ENCODE data around the gene RFX3.

Gene RFX3

DNA sequence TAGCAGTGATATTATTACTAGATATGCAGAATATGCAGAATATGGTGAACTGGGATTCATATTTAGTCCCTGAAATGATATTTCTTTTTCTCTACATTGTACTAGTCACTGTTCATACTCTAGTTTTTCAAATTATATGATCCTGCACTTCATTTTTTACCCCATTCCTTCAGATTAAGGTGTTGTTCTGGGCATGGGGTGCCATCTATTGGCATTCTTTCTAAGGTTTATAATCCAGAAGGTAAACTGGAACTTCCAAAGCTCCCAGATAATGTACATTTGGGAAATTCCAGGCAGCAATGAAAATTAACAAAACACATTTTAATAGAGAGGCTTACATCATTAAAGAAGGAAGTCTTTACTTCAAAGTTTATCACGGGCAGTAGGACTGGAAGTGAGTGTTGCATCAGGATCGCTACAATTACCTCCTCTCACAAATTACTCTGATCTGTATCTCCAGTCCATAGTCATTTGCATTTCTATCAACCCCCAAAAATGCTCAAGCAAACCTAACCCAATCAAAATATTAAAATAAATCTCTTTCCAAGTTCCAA is 12.5 kb downstream of the RFX3 start:
- no peak for DNase-seq

DNA sequence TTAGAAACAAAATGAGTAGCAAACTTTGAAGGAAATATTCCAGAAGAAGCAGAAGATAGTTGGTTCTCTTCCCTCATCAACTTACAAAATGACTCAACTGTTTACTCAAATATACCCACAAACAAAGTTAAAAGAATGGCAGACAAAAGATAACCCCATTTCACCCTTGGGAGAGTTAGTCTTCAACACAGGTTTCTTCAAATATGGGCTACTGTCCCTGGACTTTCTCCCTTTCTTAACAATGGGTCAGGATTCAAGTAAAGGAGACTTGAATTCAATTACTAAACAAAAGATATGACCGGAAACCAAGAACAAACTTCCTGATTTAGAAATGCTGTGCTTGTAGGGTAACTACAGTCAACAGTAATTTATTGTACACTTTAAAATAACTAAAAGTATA is 14.2 kb downstream of the RFX3 start:
- DNase-seq = no peak

DNA sequence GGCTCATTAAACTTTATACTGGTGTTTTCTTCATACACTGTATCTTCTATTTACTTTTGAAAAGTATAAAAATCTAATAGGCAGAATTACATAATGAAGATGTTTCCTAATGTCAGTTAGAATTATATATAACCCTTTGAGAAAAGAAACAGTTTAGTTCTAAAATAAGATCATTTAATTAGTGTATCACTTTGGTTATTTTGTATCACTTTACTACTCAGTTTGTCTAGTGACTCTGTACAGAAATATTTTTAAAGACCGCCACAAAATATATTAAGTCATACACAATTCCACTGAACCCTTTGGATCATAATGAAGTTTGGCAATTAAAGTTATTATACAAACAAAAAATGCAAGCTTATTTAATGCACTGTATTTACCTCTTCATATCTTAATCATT is 15.0 kb downstream of the RFX3 start:
- DNase-seq = no peak

DNA sequence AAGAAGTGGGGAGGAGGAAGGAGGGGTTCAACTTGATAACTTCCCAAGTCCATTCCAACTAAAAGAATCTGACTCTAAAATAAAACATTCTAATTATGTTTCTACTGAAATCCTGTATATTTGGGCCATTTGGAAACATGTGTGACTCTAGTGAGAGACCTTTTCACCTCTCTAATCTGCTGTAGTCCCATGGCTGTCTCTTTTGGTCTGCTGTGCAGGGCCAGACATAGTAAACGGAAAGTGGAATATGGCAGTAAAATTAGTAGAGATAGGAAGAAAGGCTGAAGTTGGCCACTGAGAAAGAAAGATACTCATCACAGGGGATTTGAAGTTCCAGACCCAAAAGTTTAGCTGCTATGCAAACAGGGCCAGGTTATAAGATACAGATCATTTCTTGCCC is 15.9 kb downstream of the RFX3 start:
- no peak for DNase-seq

DNA sequence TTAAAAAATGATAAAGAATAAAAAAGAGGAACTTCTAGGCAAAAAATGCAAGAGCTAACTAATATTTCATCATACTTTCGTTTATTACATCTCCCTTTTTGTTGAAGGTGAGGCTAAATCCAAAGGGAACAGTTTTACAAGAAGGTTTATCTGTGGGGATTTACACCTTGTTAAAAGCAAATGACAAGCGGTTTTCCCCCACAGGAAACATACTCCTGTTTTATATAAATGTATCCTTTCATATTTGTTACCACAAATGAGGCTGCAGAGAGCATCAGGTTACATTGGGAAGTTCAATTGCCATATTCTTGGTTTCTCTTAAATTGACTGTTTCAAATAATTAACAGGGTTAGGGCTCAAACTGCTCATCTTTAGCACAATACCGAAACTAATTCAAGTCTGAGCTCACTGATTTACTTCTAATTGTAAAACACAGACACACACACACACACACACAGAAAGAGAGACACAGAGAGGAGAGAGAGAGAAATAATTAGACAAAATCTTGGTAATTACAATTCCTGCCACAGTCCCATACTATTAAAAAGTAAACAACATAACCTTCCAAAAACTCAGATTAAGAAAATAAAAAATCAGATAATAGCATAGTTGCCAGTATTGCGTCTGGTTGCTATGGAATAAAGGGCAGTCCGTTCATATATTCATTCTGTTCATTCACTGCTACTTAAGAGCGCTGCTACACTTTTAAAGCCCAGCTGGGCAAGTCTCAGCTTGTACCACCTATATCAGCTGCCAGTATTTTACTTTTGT is 17.1 kb downstream of the RFX3 start:
- no peak for DNase-seq

DNA sequence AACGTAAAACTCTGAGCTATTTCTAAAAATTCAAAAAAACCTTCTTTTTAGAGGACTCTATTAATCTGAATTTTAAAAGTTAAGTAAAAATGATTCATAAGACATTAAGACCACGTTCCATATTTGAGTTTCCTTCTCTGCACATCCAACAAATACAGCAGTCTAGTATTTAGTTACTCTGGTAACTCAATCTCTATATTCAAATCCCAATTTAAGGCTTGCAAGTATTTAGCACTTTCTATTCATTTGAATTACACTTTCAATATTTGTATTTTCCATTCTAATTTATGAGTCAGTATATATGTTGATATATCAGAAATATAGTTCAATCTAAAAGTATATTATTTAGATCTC is 17.7 kb downstream of the RFX3 start:
- no peak for DNase-seq

DNA sequence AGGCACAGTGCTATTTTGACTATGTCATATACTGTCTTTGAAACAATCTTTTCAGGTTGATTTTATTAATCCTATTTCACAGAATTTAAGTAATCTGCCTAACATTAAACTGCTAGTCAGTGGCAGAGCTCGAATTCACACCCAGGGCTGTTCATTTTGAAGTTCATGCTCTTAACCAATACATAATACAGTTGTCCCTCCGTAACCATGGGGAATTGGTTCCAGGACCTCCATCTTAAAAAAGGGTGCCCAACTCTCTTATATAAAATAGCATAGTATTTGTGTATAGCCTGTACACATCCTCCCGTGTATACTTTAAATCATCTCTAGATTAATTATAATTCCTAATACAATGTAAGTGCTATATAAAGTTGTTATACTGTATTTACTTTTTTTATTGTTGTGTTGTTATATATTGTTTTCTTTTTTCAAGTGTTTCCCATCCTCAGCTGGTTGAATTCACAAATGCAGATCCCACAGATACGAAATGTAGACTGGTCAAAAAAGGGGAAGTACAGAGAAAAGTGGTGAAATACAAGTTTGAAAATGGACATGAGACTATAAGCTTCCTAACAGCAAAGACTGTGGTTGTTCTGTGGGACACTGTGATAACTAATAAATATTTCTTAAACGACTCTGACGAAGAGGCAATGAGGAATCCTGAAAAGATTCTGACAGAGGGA is 18.3 kb downstream of the RFX3 start:
- DNase-seq = no peak

DNA sequence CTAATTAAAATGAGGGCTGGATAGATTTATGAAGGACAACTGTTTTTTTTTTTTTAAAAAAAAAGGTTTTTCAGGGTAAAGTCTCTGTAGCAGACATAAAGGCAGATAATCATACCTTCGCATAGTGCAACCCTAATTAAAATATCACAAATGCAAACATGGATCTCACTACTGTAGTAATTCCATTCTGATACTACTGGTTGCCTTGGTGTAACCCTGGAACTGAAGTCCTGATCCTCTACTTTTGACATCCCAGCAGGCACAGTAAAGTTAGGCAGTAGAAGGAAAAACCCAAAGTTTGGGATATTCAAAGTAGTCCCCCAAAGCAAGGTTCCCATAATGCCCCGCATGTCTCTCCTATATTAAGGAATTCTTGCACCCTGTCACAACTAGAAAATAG is 19.6 kb downstream of the RFX3 start:
- DNase-seq = no peak

DNA sequence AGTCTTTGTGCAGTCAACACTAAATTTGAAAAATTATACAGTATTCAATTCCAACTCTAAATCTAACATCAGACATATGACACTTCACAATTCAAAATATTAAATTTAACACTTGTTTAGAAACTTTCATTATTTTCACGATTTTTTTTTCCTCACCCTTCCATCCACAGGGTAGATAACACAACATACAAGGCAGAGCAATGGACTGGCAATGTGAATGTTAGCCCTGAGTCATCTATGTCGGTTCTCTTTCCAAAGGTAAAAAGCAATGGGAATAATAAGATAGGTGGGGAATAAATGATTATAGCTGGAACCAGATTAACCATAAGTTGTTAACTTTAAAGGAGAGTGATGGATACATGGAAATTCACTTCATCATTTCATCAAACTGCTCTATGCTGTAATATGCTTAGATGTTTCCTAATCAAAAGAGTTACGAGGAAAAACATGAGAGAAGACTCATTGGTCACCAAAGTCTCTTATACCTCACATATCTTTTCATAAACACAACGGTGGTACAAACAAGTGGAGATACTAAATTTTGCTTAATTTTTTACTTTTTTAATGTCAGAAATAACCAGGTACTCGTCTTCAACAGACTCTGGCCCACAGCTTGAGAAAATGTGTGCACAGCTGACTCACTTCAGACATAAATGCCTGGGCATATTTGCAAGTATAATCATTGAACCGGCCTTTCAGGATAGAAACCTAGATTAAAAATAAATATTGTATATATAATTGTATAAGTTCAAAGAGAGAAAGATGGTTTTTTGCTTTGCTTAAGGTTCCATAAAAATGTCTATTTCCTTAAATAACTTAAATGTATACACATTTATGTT is 23.0 kb downstream of the RFX3 start:
- no peak for DNase-seq

DNA sequence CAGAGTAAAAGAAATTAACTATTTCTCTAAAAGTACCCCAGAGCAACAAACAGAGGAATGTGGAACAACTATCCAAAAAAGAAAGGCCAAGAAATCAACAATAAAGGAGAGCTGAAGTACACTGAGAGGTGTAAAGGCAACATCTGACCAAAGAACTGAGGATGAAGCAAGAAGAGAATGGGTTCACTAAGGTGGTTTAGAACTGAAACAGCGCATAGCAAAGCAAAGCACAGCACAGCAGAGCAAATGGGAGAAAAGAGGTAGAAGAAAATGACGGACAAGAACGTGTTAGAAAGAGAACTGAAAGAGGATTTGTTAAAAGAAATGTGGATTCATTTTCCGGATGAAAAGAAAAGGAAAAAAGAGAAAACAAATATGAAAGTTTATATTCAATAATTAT is 25.8 kb downstream of the RFX3 start:
- DNase-seq = no peak

DNA sequence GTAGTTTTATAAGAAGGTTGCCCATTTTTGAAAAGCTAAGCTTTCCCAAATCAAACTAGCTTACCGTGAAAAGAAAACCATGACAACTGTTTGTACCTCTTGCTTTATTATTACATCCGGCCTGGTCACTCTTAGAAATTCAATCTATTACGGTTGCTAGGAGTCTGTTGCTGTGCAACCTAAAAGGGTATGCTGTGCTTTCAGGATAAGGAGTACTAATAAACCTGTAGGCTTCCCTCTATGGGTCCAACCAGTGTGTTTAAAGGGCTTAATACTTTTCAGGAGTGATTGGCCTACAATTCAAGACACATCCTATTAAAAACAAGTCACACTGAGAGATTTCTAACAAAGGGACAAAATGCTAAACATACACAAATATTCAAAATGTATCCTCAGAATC is 27.1 kb downstream of the RFX3 start:
- no peak for DNase-seq

DNA sequence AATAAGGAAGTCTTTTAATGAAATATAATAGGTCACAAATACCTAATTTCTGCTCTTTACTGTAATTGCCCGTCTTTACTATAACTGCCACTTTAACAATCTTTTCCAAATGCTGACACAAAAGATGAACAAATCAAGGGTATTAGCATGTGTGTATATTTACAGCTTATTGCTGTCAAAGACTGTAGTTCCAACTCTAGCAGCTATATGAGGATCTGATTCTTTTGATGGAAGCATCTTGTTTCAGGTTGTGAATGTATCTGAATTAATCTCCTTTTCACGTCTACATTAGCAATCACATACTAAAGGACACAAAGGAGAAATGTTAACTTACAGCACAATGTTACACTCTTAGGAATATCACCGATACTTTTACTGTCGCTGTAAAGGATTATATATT is 27.9 kb downstream of the RFX3 start:
- DNase-seq = no peak

DNA sequence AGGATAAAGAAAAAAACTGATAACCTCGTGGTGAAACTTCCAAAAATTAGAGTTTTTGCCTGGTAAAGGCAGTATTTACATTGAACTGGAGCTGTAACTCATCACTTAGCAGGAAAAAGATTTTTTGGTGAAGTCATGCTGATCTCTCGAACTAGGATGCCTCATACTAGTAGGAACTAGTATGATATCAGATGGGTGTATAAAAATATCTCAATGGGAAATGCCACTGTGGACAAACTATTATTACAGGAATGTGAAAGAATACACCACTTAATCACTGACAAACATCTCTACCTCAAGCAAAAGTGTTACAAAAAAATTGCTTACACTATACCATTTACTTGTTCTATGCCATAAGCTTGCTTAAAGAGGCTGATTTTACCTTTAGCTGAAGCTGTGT is 28.4 kb downstream of the RFX3 start:
- DNase-seq = no peak

DNA sequence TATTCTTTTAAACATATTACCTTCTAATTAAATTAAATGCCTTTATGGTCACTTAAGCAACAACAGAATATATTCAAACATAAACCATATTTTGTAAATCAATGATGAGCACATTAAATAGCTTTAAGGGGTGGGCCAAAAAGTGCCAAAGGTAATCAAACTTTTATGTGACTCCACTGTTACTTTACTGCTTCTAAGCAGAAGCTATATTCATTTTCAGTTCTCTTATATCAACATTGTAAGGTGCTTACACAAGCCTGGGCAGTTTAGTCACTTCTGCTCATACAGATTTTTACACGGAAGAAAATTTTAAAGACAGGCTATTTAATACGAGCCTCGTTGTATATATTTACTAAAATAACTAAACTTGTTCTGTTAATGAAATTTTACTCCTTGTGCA is 29.9 kb downstream of the RFX3 start:
- no peak for DNase-seq

DNA sequence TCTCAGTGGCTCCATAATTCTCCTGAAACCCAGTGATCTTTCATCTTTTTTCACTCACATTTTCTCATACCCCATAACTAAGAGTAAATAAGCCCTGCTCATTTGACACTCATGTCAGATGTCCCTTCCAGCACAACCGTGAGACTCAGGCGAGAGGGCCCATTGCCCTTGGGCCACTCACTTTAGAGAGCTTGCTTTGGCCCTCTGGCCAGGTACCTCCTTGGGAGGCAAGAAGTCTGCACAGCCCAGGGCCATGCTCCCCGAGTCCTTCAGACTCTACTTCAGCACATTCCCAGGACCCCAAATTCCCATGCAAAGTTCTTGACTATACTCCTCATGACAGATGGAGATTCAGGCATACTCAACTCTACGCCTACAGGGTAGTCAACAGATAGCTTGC is 33.6 kb downstream of the RFX3 start:
- DNase-seq = no peak

DNA sequence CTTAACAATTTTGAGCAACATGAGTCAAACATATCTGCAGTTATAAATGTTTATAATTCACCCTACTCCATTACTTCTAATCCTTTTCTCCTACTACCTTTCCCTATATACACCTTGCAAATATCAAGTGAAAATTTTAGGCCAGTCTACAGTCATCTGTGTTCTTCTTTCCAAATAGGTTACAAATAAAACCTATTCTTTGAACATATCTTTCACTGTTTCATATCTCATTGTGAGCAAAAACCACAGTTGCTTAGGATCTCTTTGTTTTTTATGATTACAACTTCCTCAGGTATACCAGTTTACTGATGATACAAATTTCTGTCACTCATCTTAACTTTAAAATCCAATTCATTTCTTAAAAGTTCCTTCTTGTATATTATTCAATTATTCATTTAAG is 34.4 kb downstream of the RFX3 start:
- no peak for DNase-seq

DNA sequence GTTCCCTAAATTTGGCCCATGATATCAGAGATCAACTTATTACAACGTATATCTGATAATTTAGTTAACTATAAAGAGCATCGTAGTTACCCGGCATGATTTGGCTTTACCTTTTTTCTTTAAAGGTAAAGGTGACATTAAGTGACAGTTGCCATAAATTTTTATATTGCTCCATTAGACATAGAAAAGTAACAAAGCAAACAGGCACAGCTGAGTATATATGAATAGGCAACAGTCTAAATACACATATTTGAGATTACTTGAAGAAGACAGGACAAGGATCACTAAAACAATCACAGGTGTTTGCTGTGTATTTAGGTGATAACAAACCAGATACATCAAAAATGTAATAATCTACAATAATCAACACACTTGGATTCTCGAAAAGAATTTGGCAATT is 34.8 kb downstream of the RFX3 start:
- no peak for DNase-seq

DNA sequence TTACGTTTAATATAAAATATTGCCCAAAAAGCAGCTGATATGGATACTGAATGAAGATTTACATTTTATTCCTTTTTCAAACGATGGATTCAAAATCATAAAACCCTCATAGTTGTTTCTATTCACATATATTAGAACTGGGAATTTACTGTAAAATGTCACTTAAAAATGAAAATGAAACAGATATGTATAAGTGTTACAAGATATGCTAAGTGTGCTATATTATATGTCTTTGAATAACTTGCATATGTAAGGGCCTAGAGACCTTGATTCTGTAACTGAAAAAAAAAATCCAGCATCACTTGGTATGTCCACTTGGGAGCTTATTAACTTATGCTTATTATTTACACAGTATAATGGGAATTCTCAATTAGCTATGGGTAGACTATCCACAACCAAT is 43.2 kb downstream of the RFX3 start:
- DNase-seq = no peak

DNA sequence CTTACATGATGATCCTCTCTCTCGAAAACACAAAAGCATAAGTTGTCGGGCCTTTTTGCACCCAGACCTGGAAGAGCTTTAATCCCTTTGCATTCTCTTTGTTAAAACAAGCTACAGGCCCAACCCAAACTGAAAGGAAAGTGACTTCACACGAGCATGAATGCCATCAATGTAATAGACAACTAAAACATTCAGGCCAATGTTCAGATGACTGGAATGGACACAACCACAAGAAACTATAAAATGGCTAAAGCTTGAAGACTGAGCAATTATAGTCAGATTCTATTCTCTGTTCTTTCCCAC is 45.5 kb downstream of the RFX3 start:
- no peak for DNase-seq

DNA sequence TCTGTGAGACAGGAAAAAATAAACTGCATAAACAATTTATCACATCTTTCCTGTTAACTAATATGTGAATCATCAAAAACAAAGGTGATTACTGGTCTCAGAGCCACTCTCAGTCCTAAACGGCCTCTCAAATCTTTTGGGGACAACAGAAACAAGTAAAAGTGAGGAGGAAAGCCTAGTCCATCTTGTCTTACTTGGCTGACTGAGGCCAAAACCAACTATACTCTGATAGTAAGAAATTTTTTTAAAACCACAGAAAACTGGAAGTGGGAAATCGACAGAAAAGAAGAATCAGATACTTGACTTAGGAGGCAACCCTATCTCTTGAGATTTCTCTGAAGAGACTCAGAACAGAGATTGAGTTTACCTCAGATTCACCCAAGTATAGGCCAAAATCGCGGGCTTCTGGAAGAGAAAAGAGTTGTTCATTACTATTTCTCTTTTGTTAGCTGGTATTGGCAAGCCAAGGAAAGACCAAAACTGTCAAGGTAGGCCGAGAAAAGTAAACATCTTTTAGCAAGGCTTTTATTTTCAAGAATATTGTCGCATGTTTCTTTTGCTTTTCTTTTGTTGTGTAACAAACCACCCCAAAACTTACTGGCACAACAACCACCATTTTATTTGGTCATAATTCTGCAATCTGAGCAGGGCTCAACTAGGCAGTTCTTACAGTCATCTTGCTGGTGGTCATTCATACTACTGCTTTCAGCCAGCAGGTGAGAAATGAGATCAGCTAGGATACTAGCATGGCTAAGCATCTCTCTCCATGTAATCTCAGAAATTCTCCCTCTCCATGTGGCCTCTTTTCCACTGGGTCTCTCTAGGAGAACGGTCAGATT is 46.1 kb downstream of the RFX3 start:
- no peak for DNase-seq

DNA sequence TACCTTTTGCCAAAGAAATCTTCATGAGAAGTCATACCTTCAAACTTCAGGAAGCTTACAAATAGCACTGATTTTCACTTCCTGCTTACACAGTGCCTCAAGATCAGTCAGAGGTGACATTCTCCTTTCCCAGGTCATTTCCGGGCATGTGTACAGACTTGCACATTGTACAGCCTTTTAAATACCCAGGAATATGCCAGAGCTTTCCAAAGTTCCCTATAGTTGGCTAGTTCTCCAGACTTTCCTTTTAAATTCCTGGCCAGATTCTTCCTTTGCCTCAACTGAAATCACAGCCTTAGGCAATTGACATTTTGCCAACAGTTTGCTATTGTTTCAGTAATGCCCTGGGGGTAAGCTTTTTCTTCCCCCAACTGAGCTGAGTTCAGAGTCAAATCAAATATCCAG is 47.2 kb downstream of the RFX3 start:
- DNase-seq = no peak

DNA sequence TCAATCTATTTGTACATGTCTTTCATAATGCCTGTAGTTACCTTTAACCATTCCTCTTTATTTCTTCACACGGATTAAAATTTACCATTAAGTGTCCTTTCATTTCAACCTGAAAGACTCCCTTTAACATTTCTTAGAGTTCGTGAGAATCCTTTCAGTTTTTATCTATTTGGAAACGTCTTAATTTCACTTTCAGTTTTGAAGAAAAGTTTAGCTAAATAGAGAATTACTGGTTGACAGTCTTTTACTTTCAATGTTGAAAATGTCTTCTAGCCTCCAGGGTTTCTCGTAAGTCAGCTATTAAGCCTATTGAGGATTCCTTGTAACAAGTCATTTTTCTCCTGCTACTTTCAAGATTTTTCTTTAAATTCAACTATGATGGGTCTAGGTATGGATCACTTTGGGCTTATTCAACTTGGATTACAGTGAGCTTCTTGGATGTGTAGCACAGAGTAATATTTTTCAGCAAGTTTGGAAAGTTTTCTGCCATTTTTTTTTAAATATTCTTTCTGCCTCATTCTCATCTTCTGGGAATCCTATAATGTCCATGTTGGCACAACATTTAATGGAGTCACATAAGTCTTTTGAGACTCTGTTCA is 48.5 kb downstream of the RFX3 start:
- DNase-seq = no peak
